Central memory CD8-positive, alpha-beta T cell (primary cell): Measurements from ENCODE around the gene DCLK2.

ENCODE experiments used
- ATAC-seq: fragments of 150-1000 bp; cut with Tn5 transposase; replicated peaks from 2 replicates; pipeline ENCODE4 v1.10.0; 2022; ENCODE audit warnings: mild to moderate bottlenecking, moderate FRiP score, moderate number of reproducible peaks; ENCODE audit not compliant: poor library complexity, severe bottlenecking; ENCODE audit errors: extremely low read depth
- DNase-seq, 2 donors: peaks; one replicate each; pipeline ENCODE4 v3.0.0; 2021; ENCODE audit warnings: low spot score in 2 of 2
- H3K27ac Mint-ChIP-seq: one replicate; pipeline ENCODE4 v1.8.0; 2022; ENCODE audit warnings: low read depth, mild to moderate bottlenecking, moderate library complexity, mixed read lengths
- H3K27me3 Mint-ChIP-seq: one replicate; pipeline ENCODE4 v1.8.0; 2022; ENCODE audit warnings: mixed read lengths
- H3K36me3 Mint-ChIP-seq: one replicate; pipeline ENCODE4 v1.8.0; 2022; ENCODE audit warnings: mild to moderate bottlenecking, moderate library complexity, mixed read lengths; ENCODE audit not compliant: insufficient read depth
- H3K4me1 Mint-ChIP-seq: one replicate; pipeline ENCODE4 v1.8.0; 2022; ENCODE audit warnings: mixed read lengths
- H3K4me3 Mint-ChIP-seq: one replicate; pipeline ENCODE4 v1.8.0; 2022; ENCODE audit warnings: mild to moderate bottlenecking, moderate library complexity, mixed read lengths
- H3K9me3 Mint-ChIP-seq: one replicate; pipeline ENCODE4 v1.8.0; 2022; ENCODE audit warnings: mixed read lengths

DCLK2 gene

GRCh38 chr4:150247184-150247583, 168.9 kb downstream of the DCLK2 start:
- H3K27ac Mint-ChIP-seq, result no peak overlapping the region
- H3K36me3 Mint-ChIP-seq, result no peaks in the 10 kb centered on the region
- H3K27me3 Mint-ChIP-seq, result peaks cover 29% of the 10 kb centered on the region
- no peak for ATAC-seq
- DNase-seq, result no peak
- no peak overlapping the region for H3K4me3 Mint-ChIP-seq
- no peaks in the 10 kb centered on the region for H3K4me1 Mint-ChIP-seq
- H3K9me3 Mint-ChIP-seq, result no peaks in the 10 kb centered on the region

- Mint-ChIP-seq H3K4me3 (no peak overlapping the region), H3K9me3 (no peaks in the 10 kb centered on the region), H3K36me3 (no peaks in the 10 kb centered on the region), H3K4me1 (no peaks in the 10 kb centered on the region), H3K27ac (no peak overlapping the region), H3K27me3 (peaks cover 29% of the 10 kb centered on the region)
- DNase-seq (no peak), ATAC-seq (no peak)
Observed at GRCh38 chr4:150248181-150248580, 169.9 kb downstream of the DCLK2 start.

GRCh38 chr4:150250293-150250997, 172.2 kb downstream of the DCLK2 start:
- H3K4me1 Mint-ChIP-seq, result no peaks in the 10 kb centered on the region
- H3K9me3 Mint-ChIP-seq, result no peaks in the 10 kb centered on the region
- H3K4me3 Mint-ChIP-seq, result no peak overlapping the region
- ATAC-seq (no peak), DNase-seq (no peak)
- no peaks in the 10 kb centered on the region for H3K36me3 Mint-ChIP-seq
- no peak overlapping the region for H3K27ac Mint-ChIP-seq
- H3K27me3 Mint-ChIP-seq, result peaks cover 29% of the 10 kb centered on the region

- no peak for DNase-seq
- no peaks in the 10 kb centered on the region for H3K36me3 Mint-ChIP-seq
- no peak overlapping the region for H3K27ac Mint-ChIP-seq
- ATAC-seq, result no peak
- no peaks in the 10 kb centered on the region for H3K9me3 Mint-ChIP-seq
- H3K27me3 Mint-ChIP-seq, result peaks cover 29% of the 10 kb centered on the region
- H3K4me1 Mint-ChIP-seq, result no peaks in the 10 kb centered on the region
- H3K4me3 Mint-ChIP-seq, result no peak overlapping the region
Observed at GRCh38 chr4:150250998-150251651, 172.9 kb downstream of the DCLK2 start.

- Mint-ChIP-seq H3K4me1 (no peaks in the 10 kb centered on the region), H3K9me3 (no peaks in the 10 kb centered on the region), H3K36me3 (peaks cover 2% of the 10 kb centered on the region), H3K27ac (no peak overlapping the region), H3K27me3 (peaks cover 24% of the 10 kb centered on the region), H3K4me3 (no peak overlapping the region)
- ATAC-seq (no peak), DNase-seq (no peak)
Observed at GRCh38 chr4:150251752-150252190, 173.5 kb downstream of the DCLK2 start.

GRCh38 chr4:150252306-150252705, 174.1 kb downstream of the DCLK2 start:
- no peaks in the 10 kb centered on the region for H3K4me1 Mint-ChIP-seq

GRCh38 chr4:150252741-150253140, 174.5 kb downstream of the DCLK2 start:
- Mint-ChIP-seq H3K27me3 (peaks cover 14% of the 10 kb centered on the region), H3K4me3 (no peak overlapping the region), H3K4me1 (no peaks in the 10 kb centered on the region), H3K9me3 (no peaks in the 10 kb centered on the region), H3K27ac (no peak overlapping the region), H3K36me3 (peaks cover 4% of the 10 kb centered on the region)
- no peak for DNase-seq
- no peak for ATAC-seq

More at GRCh38 chr4:150252306-150252705, 174.1 kb downstream of the DCLK2 start:
- Mint-ChIP-seq H3K27ac (no peak overlapping the region), H3K36me3 (peaks cover 4% of the 10 kb centered on the region), H3K9me3 (no peaks in the 10 kb centered on the region), H3K27me3 (peaks cover 18% of the 10 kb centered on the region), H3K4me3 (no peak overlapping the region)
- DNase-seq (no peak), ATAC-seq (no peak)

- Mint-ChIP-seq H3K36me3 (peaks cover 4% of the 10 kb centered on the region), H3K4me1 (no peaks in the 10 kb centered on the region), H3K9me3 (no peaks in the 10 kb centered on the region), H3K27ac (no peak overlapping the region), H3K27me3 (peaks cover 7% of the 10 kb centered on the region), H3K4me3 (no peak overlapping the region)
- ATAC-seq (no peak), DNase-seq (no peak)
Observed at GRCh38 chr4:150253416-150253815, 175.2 kb downstream of the DCLK2 start.

- DNase-seq, result no peak
- no peaks in the 10 kb centered on the region for H3K4me1 Mint-ChIP-seq
- ATAC-seq, result no peak
- no peak overlapping the region for H3K27ac Mint-ChIP-seq
- peaks cover under 1% of the 10 kb centered on the region for H3K27me3 Mint-ChIP-seq
- H3K4me3 Mint-ChIP-seq, result no peak overlapping the region
- peaks cover 4% of the 10 kb centered on the region for H3K36me3 Mint-ChIP-seq
- no peaks in the 10 kb centered on the region for H3K9me3 Mint-ChIP-seq
Observed at GRCh38 chr4:150253965-150254630, 175.9 kb downstream of the DCLK2 start.

GRCh38 chr4:150255610-150256224, 177.5 kb downstream of the DCLK2 start:
- Mint-ChIP-seq H3K9me3 (no peaks in the 10 kb centered on the region), H3K4me3 (no peak overlapping the region), H3K4me1 (no peaks in the 10 kb centered on the region), H3K27me3 (no peaks in the 10 kb centered on the region), H3K27ac (no peak overlapping the region), H3K36me3 (peaks cover 6% of the 10 kb centered on the region)
- no peak for ATAC-seq
- DNase-seq, result no peak

GRCh38 chr4:150256225-150256620, 178.0 kb downstream of the DCLK2 start:
- Mint-ChIP-seq H3K4me1 (no peaks in the 10 kb centered on the region), H3K9me3 (no peaks in the 10 kb centered on the region), H3K27ac (no peak overlapping the region), H3K36me3 (peaks cover 7% of the 10 kb centered on the region), H3K4me3 (no peak overlapping the region), H3K27me3 (no peaks in the 10 kb centered on the region)
- DNase-seq (no peak), ATAC-seq (no peak)

GRCh38 chr4:150256841-150257730, 178.8 kb downstream of the DCLK2 start:
- Mint-ChIP-seq H3K9me3 (no peaks in the 10 kb centered on the region), H3K27me3 (no peaks in the 10 kb centered on the region), H3K36me3 (peaks cover 9% of the 10 kb centered on the region), H3K4me3 (no peak overlapping the region), H3K4me1 (no peaks in the 10 kb centered on the region), H3K27ac (no peak overlapping the region)
- ATAC-seq (no peak), DNase-seq (no peak)
